Measurements from ENCODE around the gene CETN3. TPM values are rescaled to one million over a fixed set of nuclear protein-coding genes. Genes with fewer than 3 reads are reported as not detected.

CETN3 gene
- total RNA-seq, 2 donors from 2014 or later: 5.9 to 14.2 TPM

GRCh38 chr5:90434116-90434714 is 24.7 kb upstream of the CETN3 start:
- H3K36me3 ChIP-seq: no peaks in the 10 kb centered on the region
- H3K4me3 ChIP-seq: no peak overlapping the region
- no peaks in the 10 kb centered on the region for H3K27me3 ChIP-seq
- no peak overlapping the region for H3K27ac ChIP-seq
- H3K4me1 ChIP-seq: no peaks in the 10 kb centered on the region
- peak; percentile 37 to 66 for TF ChIP-seq CTCF (IDR thresholded peaks at IDR 0.05)
- H3K9me3 ChIP-seq: no peaks in the 10 kb centered on the region
- no peak for DNase-seq (ENCODE audit: low spot score)

GRCh38 chr5:90424245-90424644 is 14.7 kb upstream of the CETN3 start:
- H3K27ac ChIP-seq: no peak overlapping the region
- H3K9me3 ChIP-seq: no peaks in the 10 kb centered on the region
- no peaks in the 10 kb centered on the region for H3K36me3 ChIP-seq
- H3K27me3 ChIP-seq: no peaks in the 10 kb centered on the region
- no peak overlapping the region for H3K4me3 ChIP-seq
- no peaks in the 10 kb centered on the region for H3K4me1 ChIP-seq
- no peak for TF ChIP-seq CTCF (IDR thresholded peaks at IDR 0.05)
- no peak for DNase-seq (ENCODE audit: low spot score)

GRCh38 chr5:90421136-90421535 is 11.6 kb upstream of the CETN3 start:
- no peaks in the 10 kb centered on the region for H3K4me1 ChIP-seq
- peak in 1 of 2 donors; percentile 22 for TF ChIP-seq CTCF (IDR thresholded peaks at IDR 0.05)
- H3K9me3 ChIP-seq: no peaks in the 10 kb centered on the region
- no peak for DNase-seq (ENCODE audit: low spot score)
- H3K27ac ChIP-seq: no peak overlapping the region
- no peak overlapping the region for H3K4me3 ChIP-seq
- no peaks in the 10 kb centered on the region for H3K36me3 ChIP-seq
- H3K27me3 ChIP-seq: no peaks in the 10 kb centered on the region

- Histone ChIP-seq H3K4me1 (no peaks in the 10 kb centered on the region), H3K27ac (no peak overlapping the region), H3K9me3 (no peaks in the 10 kb centered on the region), H3K27me3 (no peaks in the 10 kb centered on the region), H3K36me3 (no peaks in the 10 kb centered on the region), H3K4me3 (no peak overlapping the region)
- TF ChIP-seq CTCF (IDR thresholded peaks at IDR 0.05): no peak
- DNase-seq (ENCODE audit: low spot score): no peak
Observed at GRCh38 chr5:90418214-90418613, 8.7 kb upstream of the CETN3 start.

- no peak for TF ChIP-seq CTCF (IDR thresholded peaks at IDR 0.05)
- H3K4me3 ChIP-seq: peak overlapping the region; percentile 78 to 86
Observed at GRCh38 chr5:90410178-90410762, 714 bp upstream of the CETN3 start.

More at GRCh38 chr5:90410178-90410762, 714 bp upstream of the CETN3 start:
- no peaks in the 10 kb centered on the region for H3K36me3 ChIP-seq
- H3K27me3 ChIP-seq: no peaks in the 10 kb centered on the region
- H3K4me1 ChIP-seq: peaks cover 0 to 13% of the 10 kb centered on the region in 2 donors
- no peak for DNase-seq (ENCODE audit: low spot score)
- no peaks in the 10 kb centered on the region for H3K9me3 ChIP-seq
- H3K27ac ChIP-seq: peak overlapping the region; percentile 97 to 98

Data from right atrium auricular region (tissue), 2 donors.